H9 (cell line): ENCODE measurements around the gene KIFC3. TPM values are rescaled to one million over a fixed set of nuclear protein-coding genes. Genes with fewer than 3 reads are reported as not detected.

Source experiments
- DNase-seq: peaks from one replicate; pipeline ENCODE4 v3.0.0-alpha.2; 2017
- H2AFZ ChIP-seq: one replicate; pipeline ENCODE4 v1.6.1; 2013; ENCODE audit warnings: mild to moderate bottlenecking, low read length, control low read depth, moderate library complexity
- H2AK5ac ChIP-seq: 2 replicates; pipeline ENCODE4 v1.6.1; 2013; ENCODE audit warnings: low read length, control low read depth, mixed read lengths; ENCODE audit not compliant: insufficient read length
- H2BK120ac ChIP-seq: one replicate; pipeline ENCODE4 v1.6.1; 2013; ENCODE audit warnings: low read depth, mild to moderate bottlenecking, low read length, control low read depth, inconsistent platforms; ENCODE audit not compliant: poor library complexity, severe bottlenecking
- H2BK12ac ChIP-seq: 2 replicates; pipeline ENCODE4 v1.6.1; 2013; ENCODE audit warnings: low read length, control low read depth, mixed read lengths, low read depth; ENCODE audit not compliant: insufficient read length
- H2BK15ac ChIP-seq: 2 replicates; pipeline ENCODE4 v1.6.1; 2013; ENCODE audit warnings: low read depth, low read length, control low read depth
- H2BK20ac ChIP-seq: one replicate; pipeline ENCODE4 v1.6.1; 2013; ENCODE audit warnings: low read depth, mild to moderate bottlenecking, low read length, control low read depth, inconsistent platforms; ENCODE audit not compliant: poor library complexity, severe bottlenecking
- H2BK5ac ChIP-seq: 2 replicates; pipeline ENCODE4 v1.6.1; 2013; ENCODE audit warnings: low read length, control low read depth, mixed read lengths; ENCODE audit not compliant: insufficient read length
- H3K14ac ChIP-seq: 2 replicates; pipeline ENCODE4 v1.6.1; 2013; ENCODE audit warnings: low read length, control low read depth; ENCODE audit not compliant: insufficient read depth
- H3K18ac ChIP-seq: 2 replicates; pipeline ENCODE4 v1.6.1; 2013; ENCODE audit warnings: low read depth, mild to moderate bottlenecking, mixed read lengths, low read length, control low read depth; ENCODE audit not compliant: insufficient read length
- H3K23ac ChIP-seq: 2 replicates; pipeline ENCODE4 v1.6.1; 2013; ENCODE audit warnings: low read length, control low read depth, mixed read lengths, low read depth; ENCODE audit not compliant: insufficient read length
- H3K23me2 ChIP-seq: 2 replicates; pipeline ENCODE4 v1.6.1; 2013; ENCODE audit warnings: low read depth, mild to moderate bottlenecking, mixed read lengths, low read length, control low read depth; ENCODE audit not compliant: insufficient read length, poor library complexity, severe bottlenecking
- H3K27ac ChIP-seq: 2 replicates; pipeline ENCODE4 v1.5.1; 2013; ENCODE audit warnings: low read length, control low read depth, mixed read lengths, low read depth; ENCODE audit not compliant: insufficient read length
- H3K27me3 ChIP-seq: 2 replicates; pipeline ENCODE4 v1.6.1; 2013; ENCODE audit warnings: low read length, control low read depth, inconsistent platforms; ENCODE audit not compliant: insufficient read depth
- H3K4ac ChIP-seq: 2 replicates; pipeline ENCODE4 v1.6.1; 2013; ENCODE audit warnings: low read depth, mild to moderate bottlenecking, control low read depth, inconsistent platforms, low read length, moderate library complexity
- H3K4me1 ChIP-seq: 2 replicates; pipeline ENCODE4 v1.6.1; 2013; ENCODE audit warnings: low read length, control low read depth, inconsistent platforms; ENCODE audit not compliant: insufficient read depth
- H3K4me2 ChIP-seq: 2 replicates; pipeline ENCODE4 v1.6.1; 2013; ENCODE audit warnings: low read length, control low read depth, mixed read lengths; ENCODE audit not compliant: insufficient read length, insufficient read depth
- H3K56ac ChIP-seq: 2 replicates; pipeline ENCODE4 v1.6.1; 2013; ENCODE audit warnings: low read depth, mild to moderate bottlenecking, mixed read lengths, low read length, control low read depth; ENCODE audit not compliant: insufficient read length
- H3K79me1 ChIP-seq: 2 replicates; pipeline ENCODE4 v1.6.1; 2013; ENCODE audit warnings: low read depth, mild to moderate bottlenecking, moderate library complexity, low read length, control low read depth, inconsistent platforms; ENCODE audit not compliant: insufficient read depth, poor library complexity, severe bottlenecking
- H3K79me2 ChIP-seq: 2 replicates; pipeline ENCODE4 v1.6.1; 2013; ENCODE audit warnings: low read length, control low read depth, inconsistent platforms; ENCODE audit not compliant: insufficient read depth
- H3K9ac ChIP-seq: 2 replicates; pipeline ENCODE4 v1.6.1; 2013; ENCODE audit warnings: low read length, control low read depth, mixed read lengths; ENCODE audit not compliant: insufficient read length; ENCODE audit errors: extremely low read depth
- H3K9me3 ChIP-seq: one replicate; pipeline ENCODE4 v1.6.1; 2013; ENCODE audit warnings: low read depth, low read length, inconsistent platforms; ENCODE audit not compliant: control insufficient read depth
- H3T11ph ChIP-seq: one replicate; pipeline ENCODE4 v1.6.1; 2013; ENCODE audit warnings: mild to moderate bottlenecking, low read length, control low read depth, inconsistent platforms
- H4K20me1 ChIP-seq: one replicate; pipeline ENCODE4 v1.6.1; 2013; ENCODE audit not compliant: control insufficient read depth, insufficient read length, insufficient read depth
- H4K5ac ChIP-seq: 2 replicates; pipeline ENCODE4 v1.6.1; 2013; ENCODE audit warnings: low read depth, mild to moderate bottlenecking, mixed read lengths, low read length, control low read depth; ENCODE audit not compliant: insufficient read length
- H4K8ac ChIP-seq: replicated peaks from 2 replicates; pipeline ENCODE4 v1.6.1; 2013; ENCODE audit warnings: low read length, control low read depth, mixed read lengths, low read depth; ENCODE audit not compliant: insufficient read length
- H4K91ac ChIP-seq: 2 replicates; pipeline ENCODE4 v1.6.1; 2013; ENCODE audit warnings: low read depth, mild to moderate bottlenecking, moderate library complexity, mixed read lengths, low read length, control low read depth; ENCODE audit not compliant: insufficient read length
- H3K27ac Mint-ChIP-seq, 3 experiments: 2 replicates in 2 of 3; 3 replicates in 1 of 3; pipeline ENCODE4 v1.8.0; 2020 to 2021; ENCODE audit warnings: mixed read lengths in 3 of 3, mild to moderate bottlenecking in 1 of 3, moderate library complexity in 1 of 3
- H3K27me3 Mint-ChIP-seq: 2 replicates; pipeline ENCODE4 v1.8.0; 2021; ENCODE audit warnings: low read depth, mild to moderate bottlenecking, moderate library complexity, mixed read lengths
- H3K36me3 Mint-ChIP-seq, 3 experiments: 2 replicates in 2 of 3; 3 replicates in 1 of 3; pipeline ENCODE4 v1.8.0; 2020 to 2021; ENCODE audit warnings: low read depth in 3 of 3, mixed read lengths in 3 of 3; ENCODE audit not compliant: insufficient read depth in 1 of 3
- H3K4me1 Mint-ChIP-seq, 2 experiments: 2 replicates each; pipeline ENCODE4 v1.8.0; 2020; ENCODE audit warnings: mixed read lengths in 2 of 2
- H3K4me3 Mint-ChIP-seq, 2 experiments: 2 replicates in 1 of 2; 3 replicates in 1 of 2; pipeline ENCODE4 v1.8.0; 2020 to 2021; ENCODE audit warnings: mild to moderate bottlenecking in 2 of 2, mixed read lengths in 2 of 2, moderate library complexity in 1 of 2
- H3K9me3 Mint-ChIP-seq, 2 experiments: 2 replicates in 1 of 2; 3 replicates in 1 of 2; pipeline ENCODE4 v1.8.0; 2020; ENCODE audit warnings: mild to moderate bottlenecking in 2 of 2, mixed read lengths in 2 of 2, moderate library complexity in 1 of 2
- WGBS: extraction: QIAGEN DNeasy Blood & Tissue Kit; methylation state at CpG from one replicate; pipeline ENCODE4 v1.1.7; 2013; ENCODE audit warnings: missing lambda C conversion rate, low lambda C conversion rate, mixed read lengths; ENCODE audit not compliant: insufficient read length; ENCODE audit errors: extremely low coverage; 5-methylcytosine and 5-hydroxymethylcytosine counted together
- total RNA-seq: library from RNA; stranded (reverse); gene quantifications from 2 replicates; pipeline ENCODE4 v1.2.1, GENCODE V29; 2021
- TF ChIP-seq, protein P1 (sequence below): fragments of 200-600 bp; sonication (generic); conservative IDR thresholded peaks from 3 replicates; pipeline ENCODE4 v1.8.0; 2021; ENCODE audit warnings: antibody characterized with exemption, mild to moderate bottlenecking

Gene KIFC3
- total RNA-seq, 1 experiment from 2014 or later, result 5.0 TPM

DNA sequence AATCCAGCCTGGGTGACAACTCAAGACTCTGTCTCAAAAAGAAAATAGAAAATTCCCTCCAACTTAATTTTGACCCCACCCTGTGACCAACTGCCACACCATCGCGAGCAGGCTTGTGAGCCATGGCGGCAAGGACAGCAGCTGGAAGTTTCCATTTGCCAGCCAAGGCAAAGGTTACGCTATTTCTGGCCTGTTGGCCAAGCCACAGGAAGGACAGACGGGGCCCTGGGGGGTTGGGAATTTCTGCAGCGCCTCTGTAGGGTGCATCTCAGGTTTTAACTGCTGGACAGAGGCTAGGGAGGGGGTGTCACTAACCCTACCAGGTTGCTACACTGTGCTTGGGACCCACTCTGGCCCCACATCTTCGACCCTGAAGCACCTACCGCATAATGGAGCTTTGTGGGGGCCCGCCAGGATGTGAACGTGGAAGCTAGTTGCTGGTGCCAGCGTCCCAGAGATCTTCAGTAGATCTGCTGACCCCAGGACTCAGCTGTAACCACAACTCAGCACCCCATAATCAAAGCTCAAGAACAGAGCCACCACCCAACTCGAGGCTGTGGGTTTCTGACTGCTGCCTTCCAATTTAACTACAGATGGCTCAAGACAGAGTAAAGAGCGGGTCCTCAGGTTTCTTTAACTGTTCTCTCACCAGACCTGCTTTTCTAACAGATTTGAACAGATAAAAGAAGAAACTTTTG is 10.9 kb downstream of the KIFC3 start:
- Histone ChIP-seq H3K4me2 (no peak overlapping the region), H4K91ac (no peak overlapping the region), H3K23ac (no peak overlapping the region), H2BK120ac (no peak overlapping the region), H3K27ac (no peak overlapping the region), H3K14ac (0 out of 2 replicates have a peak overlapping the region, but pooled peaks have one; percentile 28), H3K9ac (no peak overlapping the region), H2BK15ac (no peak overlapping the region), H3K56ac (no peak overlapping the region), H3T11ph (no peak overlapping the region), H3K18ac (no peak overlapping the region), H2AFZ (no peak overlapping the region), H4K8ac (no peak overlapping the region), H2BK20ac (no peak overlapping the region), H3K9me3 (no peaks in the 10 kb centered on the region), H3K23me2 (no peaks in the 10 kb centered on the region), H2BK12ac (no peak overlapping the region), H3K4ac (no peak overlapping the region), H2AK5ac (no peak overlapping the region), H3K79me1 (no peaks in the 10 kb centered on the region), H4K5ac (no peak overlapping the region), H4K20me1 (no peaks in the 10 kb centered on the region), H3K4me1 (no peaks in the 10 kb centered on the region), H3K79me2 (no peaks in the 10 kb centered on the region), H2BK5ac (no peak overlapping the region), H3K27me3 (no peaks in the 10 kb centered on the region)
- H3K9me3 Mint-ChIP-seq, result no peaks in the 10 kb centered on the region
- peaks cover 4 to 14% of the 10 kb centered on the region in 2 experiments for H3K4me1 Mint-ChIP-seq
- H3K4me3 Mint-ChIP-seq, result no peak overlapping the region
- DNase-seq, result no peak
- WGBS, result no CpG with 5 or more reads among the region's 13 CpGs
- TF ChIP-seq, protein P1, sequence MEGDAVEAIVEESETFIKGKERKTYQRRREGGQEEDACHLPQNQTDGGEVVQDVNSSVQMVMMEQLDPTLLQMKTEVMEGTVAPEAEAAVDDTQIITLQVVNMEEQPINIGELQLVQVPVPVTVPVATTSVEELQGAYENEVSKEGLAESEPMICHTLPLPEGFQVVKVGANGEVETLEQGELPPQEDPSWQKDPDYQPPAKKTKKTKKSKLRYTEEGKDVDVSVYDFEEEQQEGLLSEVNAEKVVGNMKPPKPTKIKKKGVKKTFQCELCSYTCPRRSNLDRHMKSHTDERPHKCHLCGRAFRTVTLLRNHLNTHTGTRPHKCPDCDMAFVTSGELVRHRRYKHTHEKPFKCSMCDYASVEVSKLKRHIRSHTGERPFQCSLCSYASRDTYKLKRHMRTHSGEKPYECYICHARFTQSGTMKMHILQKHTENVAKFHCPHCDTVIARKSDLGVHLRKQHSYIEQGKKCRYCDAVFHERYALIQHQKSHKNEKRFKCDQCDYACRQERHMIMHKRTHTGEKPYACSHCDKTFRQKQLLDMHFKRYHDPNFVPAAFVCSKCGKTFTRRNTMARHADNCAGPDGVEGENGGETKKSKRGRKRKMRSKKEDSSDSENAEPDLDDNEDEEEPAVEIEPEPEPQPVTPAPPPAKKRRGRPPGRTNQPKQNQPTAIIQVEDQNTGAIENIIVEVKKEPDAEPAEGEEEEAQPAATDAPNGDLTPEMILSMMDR, result no peak
- H3K36me3 Mint-ChIP-seq, result no peaks in the 10 kb centered on the region
- H3K27me3 Mint-ChIP-seq, result no peaks in the 10 kb centered on the region; the same call in 1 of the 2 replicates
- H3K27ac Mint-ChIP-seq, result no peak overlapping the region; a peak in 1 of 7 replicates
